T47D (cell line): ENCODE measurements around the gene IGFBPL1.

ENCODE experiments used
- DNase-seq, 2 experiments: peaks; one replicate each; pipeline versions ENCODE4 v3.0.0 to v3.0.0-alpha.2; 2011 to 2012; ENCODE audit warnings: low read depth in 1 of 2, low spot score in 1 of 2
- JUND ChIP-seq: IDR thresholded peaks from 2 replicates; pipeline ENCODE4 v1.6.1; 2012; ENCODE audit warnings: low read depth
- in situ Hi-C: cut with HindIII; loops from 2 replicates; pipeline ENCODE4 v1.10.0; 2016; ENCODE audit warnings: low sequenced_read_pairs, low pct_unique_long_range_greater_than_20kb

The IGFBPL1 gene

GRCh38 chr9:38360839-38361472, 63.3 kb downstream of the IGFBPL1 start:
- in situ Hi-C loops: no loop called here
- TF ChIP-seq JUND: no peak
- DNase-seq: no peak

GRCh38 chr9:38359689-38360385, 64.4 kb downstream of the IGFBPL1 start:
- in situ Hi-C loops: no loop called here
- TF ChIP-seq JUND: no peak
- no peak for DNase-seq

DNA sequence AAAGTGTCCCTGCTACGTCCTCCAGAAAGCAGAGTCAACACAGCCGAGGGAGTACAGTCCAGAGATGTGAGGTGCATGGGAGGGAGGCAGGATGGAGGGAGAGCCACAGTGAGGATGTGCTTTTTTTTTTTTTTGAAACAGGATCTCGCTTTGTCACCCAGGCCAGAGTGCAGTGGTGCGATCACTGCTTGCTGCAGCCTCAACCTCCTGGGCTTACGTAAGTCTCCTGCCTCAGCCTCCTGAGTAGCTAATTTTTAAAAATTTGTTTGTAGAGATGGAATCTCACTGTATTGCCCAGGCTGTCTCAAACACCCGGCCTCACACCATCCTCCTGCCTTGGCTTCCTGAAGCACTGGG, 65.0 kb downstream of the IGFBPL1 start:
- DNase-seq: no peak
- no peak for TF ChIP-seq JUND
- in situ Hi-C loops: no loop called here

- in situ Hi-C loops: no loop called here
- DNase-seq: no peak
- no peak for TF ChIP-seq JUND
Observed at GRCh38 chr9:38358390-38359296, 65.6 kb downstream of the IGFBPL1 start.

- in situ Hi-C loops: no loop called here
- no peak for DNase-seq
- TF ChIP-seq JUND: no peak
Observed at GRCh38 chr9:38357350-38358114, 66.7 kb downstream of the IGFBPL1 start.

- no peak for TF ChIP-seq JUND
- in situ Hi-C loops: no loop called here
- no peak for DNase-seq
Observed at GRCh38 chr9:38356851-38357250, 67.4 kb downstream of the IGFBPL1 start.
